WTC11 (cell line): ENCODE data around the gene STON2. TPM values are rescaled to one million over a fixed set of nuclear protein-coding genes. Genes with fewer than 3 reads are reported as not detected.
A peak's percentile ranks its signal among the peaks of the same experiment; 100 is the strongest.
"Not testable (repeated sequence)": the region's sequence is repeated elsewhere in the genome, so short reads cannot be mapped to it uniquely, and the experiment has no call there.

Experiments
- ATAC-seq: fragments of 200-7000 bp; cut with Tn5 transposase; 2 replicates; pipeline ENCODE4 v1.10.0; 2021; ENCODE audit warnings: mild to moderate bottlenecking, moderate library complexity
- CTCF ChIA-PET: fragments of 300-600 bp; sonication (Branson Sonifier 250); formaldehyde crosslinking; loops from one replicate; lab custom pipeline; 2021; ENCODE audit warnings: antibody characterized with exemption; lab: Charles Lee
- POLR2A ChIA-PET: fragments of 350-600 bp; sonication (Branson Sonifier 250); formaldehyde crosslinking; loops from one replicate; lab custom pipeline; 2021; ENCODE audit warnings: antibody characterized with exemption; lab: Charles Lee
- DNase-seq: peaks from one replicate; pipeline ENCODE4 v3.0.0; 2021; ENCODE audit warnings: low spot score
- H3K27ac Mint-ChIP-seq: 2 replicates; pipeline ENCODE4 v1.8.0; 2021; ENCODE audit warnings: mixed read lengths
- H3K27me3 Mint-ChIP-seq: 2 replicates; pipeline ENCODE4 v1.8.0; 2021; ENCODE audit warnings: low read depth, mild to moderate bottlenecking, moderate library complexity, mixed read lengths
- H3K36me3 Mint-ChIP-seq: 2 replicates; pipeline ENCODE4 v1.8.0; 2021; ENCODE audit warnings: mixed read lengths
- H3K4me1 Mint-ChIP-seq: 2 replicates; pipeline ENCODE4 v1.8.0; 2022; ENCODE audit warnings: mixed read lengths
- H3K4me3 Mint-ChIP-seq: 2 replicates; pipeline ENCODE4 v1.8.0; 2021; ENCODE audit warnings: mild to moderate bottlenecking, moderate library complexity, mixed read lengths
- H3K9me3 Mint-ChIP-seq: 2 replicates; pipeline ENCODE4 v1.8.0; 2021; ENCODE audit warnings: mixed read lengths
- ATF1 ChIP-seq: sonication (generic); formaldehyde crosslinking; IDR thresholded peaks from 2 replicates; pipeline ENCODE4 v1.8.1; 2023; ENCODE audit warnings: mild to moderate bottlenecking, moderate library complexity, missing genetic modification reagents
- EMX1 ChIP-seq: fragments of 250-450 bp; sonication (Bioruptor Pico); IDR thresholded peaks from 2 replicates; pipeline ENCODE4 v1.8.0; 2021; ENCODE audit warnings: mild to moderate bottlenecking
- FOXK1 ChIP-seq: sonication (generic); formaldehyde crosslinking; IDR thresholded peaks from 2 replicates; pipeline ENCODE4 v1.8.0; 2022; ENCODE audit warnings: mild to moderate bottlenecking, moderate library complexity, missing genetic modification reagents
- GRHL2 ChIP-seq: fragments of 250-450 bp; sonication (Bioruptor Pico); IDR thresholded peaks from 2 replicates; pipeline ENCODE4 v1.8.0; 2022; ENCODE audit warnings: mild to moderate bottlenecking, moderate library complexity; ENCODE audit not compliant: insufficient replicate concordance, severe bottlenecking
- IRF2 ChIP-seq: sonication (generic); formaldehyde crosslinking; IDR thresholded peaks from 2 replicates; pipeline ENCODE4 v1.8.0; 2022; ENCODE audit warnings: low read depth, missing genetic modification reagents, borderline replicate concordance
- KAT7 ChIP-seq: sonication (generic); formaldehyde crosslinking; IDR thresholded peaks from 2 replicates; pipeline ENCODE4 v1.8.1; 2023; ENCODE audit warnings: missing genetic modification reagents, mild to moderate bottlenecking, borderline replicate concordance
- MYBL2 ChIP-seq: sonication (generic); formaldehyde crosslinking; IDR thresholded peaks from 2 replicates; pipeline ENCODE4 v1.8.1; 2023; ENCODE audit warnings: mild to moderate bottlenecking, moderate library complexity, missing genetic modification reagents
- NFATC4 ChIP-seq: fragments of 250-450 bp; sonication (Bioruptor Pico); IDR thresholded peaks from 2 replicates; pipeline ENCODE4 v1.9.0; 2021; ENCODE audit warnings: mild to moderate bottlenecking
- NFYB ChIP-seq: sonication (generic); formaldehyde crosslinking; conservative IDR thresholded peaks from 2 replicates; pipeline ENCODE4 v1.8.0; 2022; ENCODE audit warnings: low read depth, missing genetic modification reagents
- RORB ChIP-seq: fragments of 250-450 bp; sonication (Bioruptor Pico); IDR thresholded peaks from 2 replicates; pipeline ENCODE4 v1.9.0; 2021; ENCODE audit warnings: mild to moderate bottlenecking
- SP1 ChIP-seq: sonication (generic); formaldehyde crosslinking; conservative IDR thresholded peaks from 2 replicates; pipeline ENCODE4 v1.8.1; 2022; ENCODE audit warnings: missing genetic modification reagents
- TP53 ChIP-seq: sonication (generic); formaldehyde crosslinking; IDR thresholded peaks from 2 replicates; pipeline ENCODE4 v1.8.1; 2023; ENCODE audit warnings: mild to moderate bottlenecking, missing genetic modification reagents
- ZBTB21 ChIP-seq: sonication (generic); formaldehyde crosslinking; IDR thresholded peaks from 2 replicates; pipeline ENCODE4 v1.8.1; 2023; ENCODE audit warnings: mild to moderate bottlenecking, missing genetic modification reagents, borderline replicate concordance
- ZNF121 ChIP-seq: sonication (generic); formaldehyde crosslinking; IDR thresholded peaks from 2 replicates; pipeline ENCODE4 v1.8.0; 2023; ENCODE audit warnings: missing genetic modification reagents
- ZNF396 ChIP-seq: fragments of 250-450 bp; sonication (Bioruptor Pico); IDR thresholded peaks from 2 replicates; pipeline ENCODE4 v1.8.0; 2021; ENCODE audit warnings: mild to moderate bottlenecking, moderate library complexity, borderline replicate concordance
- ZNF416 ChIP-seq: fragments of 250-450 bp; sonication (Bioruptor Pico); IDR thresholded peaks from 2 replicates; pipeline ENCODE4 v1.9.0; 2021; ENCODE audit warnings: mild to moderate bottlenecking, inconsistent platforms
- ZNF423 ChIP-seq: fragments of 250-450 bp; sonication (Bioruptor Pico); IDR thresholded peaks from 2 replicates; pipeline ENCODE4 v2.1.2; 2022; ENCODE audit warnings: mild to moderate bottlenecking, moderate library complexity
- total RNA-seq: library from RNA; stranded (reverse); gene quantifications from 3 replicates; pipeline ENCODE4 v1.2.3, GENCODE V29; 2021
- TF ChIP-seq, protein P1 (sequence below): sonication (generic); formaldehyde crosslinking; IDR thresholded peaks from 2 replicates; pipeline ENCODE4 v1.8.0; 2023; ENCODE audit warnings: missing genetic modification reagents
- TF ChIP-seq, protein P2 (sequence below): sonication (generic); formaldehyde crosslinking; IDR thresholded peaks from 2 replicates; pipeline ENCODE4 v1.8.1; 2022; ENCODE audit warnings: mild to moderate bottlenecking, missing genetic modification reagents, moderate library complexity, borderline replicate concordance
- TF ChIP-seq, protein P3 (sequence below): fragments of 250-450 bp; sonication (Bioruptor Pico); IDR thresholded peaks from 2 replicates; pipeline ENCODE4 v1.9.0; 2021; ENCODE audit warnings: mild to moderate bottlenecking, borderline replicate concordance
- TF ChIP-seq, protein P4 (sequence below): sonication (generic); formaldehyde crosslinking; IDR thresholded peaks from 2 replicates; pipeline ENCODE4 v1.8.0; 2022; ENCODE audit warnings: mild to moderate bottlenecking, missing genetic modification reagents
- TF ChIP-seq, protein P5 (sequence below): fragments of 250-450 bp; sonication (Bioruptor Pico); IDR thresholded peaks from 2 replicates; pipeline ENCODE4 v1.9.0; 2021; ENCODE audit warnings: moderate library complexity, mild to moderate bottlenecking, inconsistent platforms, borderline replicate concordance

The STON2 gene
- total RNA-seq, 1 experiment from 2014 or later, result 69.2 TPM

DNA sequence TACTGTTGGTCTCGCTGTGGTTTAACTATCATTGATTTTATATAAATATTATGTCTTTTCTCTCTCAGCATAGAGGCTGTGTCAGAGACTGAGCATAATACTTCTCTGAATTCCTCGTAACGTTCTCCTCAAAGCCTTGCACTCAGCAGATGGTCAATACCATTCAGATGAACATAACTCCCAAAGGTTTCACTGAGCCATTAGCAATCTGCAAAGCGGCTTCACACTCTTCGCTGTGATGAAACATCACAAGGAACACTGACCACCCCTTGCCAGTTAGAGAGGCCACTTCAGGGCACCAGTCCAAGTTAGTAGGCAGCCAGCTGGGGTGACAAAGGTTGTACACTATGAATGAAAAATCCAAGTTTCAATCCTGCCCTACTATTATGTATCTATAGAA lies 30.1 kb upstream of the STON2 start:
- Mint-ChIP-seq H3K4me1 (peaks cover 58% of the 10 kb centered on the region), H3K4me3 (no peak overlapping the region), H3K36me3 (peaks cover 14% of the 10 kb centered on the region), H3K9me3 (no peaks in the 10 kb centered on the region), H3K27ac (no peak overlapping the region), H3K27me3 (peaks cover 4% of the 10 kb centered on the region; the same call in 1 of the 2 replicates)
- ChIA-PET POLR2A (no interaction called here), CTCF (interaction anchor here (1.2 to 1.5 kb wide), 2 partner anchors 22 to 161 kb away, joined by 5 to 8 read pairs; no protein-coding TSS in a partner anchor)
- ATAC-seq (no peak), DNase-seq (no peak)
- TF ChIP-seq, protein P1, sequence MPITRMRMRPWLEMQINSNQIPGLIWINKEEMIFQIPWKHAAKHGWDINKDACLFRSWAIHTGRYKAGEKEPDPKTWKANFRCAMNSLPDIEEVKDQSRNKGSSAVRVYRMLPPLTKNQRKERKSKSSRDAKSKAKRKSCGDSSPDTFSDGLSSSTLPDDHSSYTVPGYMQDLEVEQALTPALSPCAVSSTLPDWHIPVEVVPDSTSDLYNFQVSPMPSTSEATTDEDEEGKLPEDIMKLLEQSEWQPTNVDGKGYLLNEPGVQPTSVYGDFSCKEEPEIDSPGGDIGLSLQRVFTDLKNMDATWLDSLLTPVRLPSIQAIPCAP (CRISPR knock-in tag), result no peak
- no peak for TF ChIP-seq ZNF416 (CRISPR knock-in tag)
- TF ChIP-seq FOXK1 (CRISPR knock-in tag), result no peak
- TF ChIP-seq SP1 (CRISPR knock-in tag), result no peak
- no peak for TF ChIP-seq TP53 (CRISPR knock-in tag)
- TF ChIP-seq ZNF423 (CRISPR knock-in tag), result no peak
- TF ChIP-seq NFYB (CRISPR knock-in tag), result no peak
- TF ChIP-seq ZNF396 (CRISPR knock-in tag), result no peak

DNA sequence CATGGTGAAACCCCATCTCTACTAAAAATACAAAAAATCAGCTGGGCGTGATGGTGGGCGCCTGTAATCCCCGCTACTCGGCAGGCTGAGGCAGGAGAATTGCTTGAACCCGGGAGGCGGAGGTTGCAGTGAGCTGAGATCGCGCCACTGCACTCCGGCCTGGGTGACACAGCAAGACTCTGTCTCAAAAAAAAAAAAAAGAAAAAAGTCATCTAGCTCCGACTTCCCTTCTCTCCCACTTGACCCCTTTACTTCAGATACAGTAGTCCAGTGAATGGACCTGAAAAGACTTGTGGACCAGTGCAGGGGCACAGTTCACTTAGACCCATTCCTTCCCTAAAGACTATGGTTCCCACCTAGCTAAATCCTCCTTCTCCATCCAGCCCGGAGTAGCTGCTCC lies 29.6 kb upstream of the STON2 start:
- ChIA-PET CTCF (interaction anchor here (1.2 to 1.5 kb wide), 2 partner anchors 23 to 160 kb away, joined by 5 to 8 read pairs; no protein-coding TSS in a partner anchor), POLR2A (interaction anchor here (1.1 kb wide), 1 partner anchor 34 kb away, joined by 3 read pairs; no protein-coding TSS in a partner anchor)
- H3K36me3 Mint-ChIP-seq, result peaks cover 17% of the 10 kb centered on the region
- peaks cover 55% of the 10 kb centered on the region for H3K4me1 Mint-ChIP-seq
- H3K9me3 Mint-ChIP-seq, H3K27me3 Mint-ChIP-seq, DNase-seq, ATAC-seq, H3K4me3 Mint-ChIP-seq: not testable (repeated sequence)
- peak overlapping the region; percentile 28; the same call in 1 of the 2 replicates for H3K27ac Mint-ChIP-seq

DNA sequence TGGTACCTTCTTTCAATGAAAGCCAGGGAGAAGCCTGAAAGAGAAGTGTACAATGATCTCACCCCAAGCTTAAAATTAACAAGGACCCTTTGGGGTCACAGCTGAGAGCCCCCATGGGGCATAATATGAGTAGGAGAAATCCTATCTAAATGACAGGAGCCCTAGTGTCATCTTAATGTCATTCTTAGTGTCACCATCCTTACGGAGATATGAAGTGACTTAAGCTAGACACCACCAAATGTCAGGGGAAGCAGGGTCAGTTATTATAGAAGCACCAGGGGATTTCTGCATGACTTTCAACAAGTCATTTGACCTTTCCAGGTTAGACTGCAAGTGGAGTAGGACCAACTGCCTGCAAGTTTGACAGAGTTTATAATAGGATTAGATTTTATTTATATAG lies 28.9 kb upstream of the STON2 start:
- Mint-ChIP-seq H3K4me1 (peaks cover 50% of the 10 kb centered on the region), H3K27me3 (no peaks in the 10 kb centered on the region), H3K4me3 (no peak overlapping the region), H3K36me3 (peaks cover 22% of the 10 kb centered on the region), H3K9me3 (no peaks in the 10 kb centered on the region), H3K27ac (0 out of 2 replicates have a peak overlapping the region, but pooled peaks have one; percentile 22)
- ChIA-PET POLR2A (interaction anchor here (1.1 kb wide), 1 partner anchor 33 kb away, joined by 3 read pairs; no protein-coding TSS in a partner anchor), CTCF (interaction anchor here (1.2 to 1.5 kb wide), 2 partner anchors 24 to 159 kb away, joined by 5 to 8 read pairs; no protein-coding TSS in a partner anchor)
- ATAC-seq (no peak), DNase-seq (no peak)
- TF ChIP-seq ZBTB21 (CRISPR knock-in tag) (no peak), EMX1 (CRISPR knock-in tag) (no peak), MYBL2 (no peak), SP1 (CRISPR knock-in tag) (no peak), NFATC4 (CRISPR knock-in tag) (no peak), ZNF121 (CRISPR knock-in tag) (no peak), IRF2 (CRISPR knock-in tag) (no peak), ATF1 (CRISPR knock-in tag) (no peak), NFYB (CRISPR knock-in tag) (no peak), RORB (CRISPR knock-in tag) (no peak), KAT7 (no peak), GRHL2 (CRISPR knock-in tag) (no peak)
- TF ChIP-seq, protein P2, sequence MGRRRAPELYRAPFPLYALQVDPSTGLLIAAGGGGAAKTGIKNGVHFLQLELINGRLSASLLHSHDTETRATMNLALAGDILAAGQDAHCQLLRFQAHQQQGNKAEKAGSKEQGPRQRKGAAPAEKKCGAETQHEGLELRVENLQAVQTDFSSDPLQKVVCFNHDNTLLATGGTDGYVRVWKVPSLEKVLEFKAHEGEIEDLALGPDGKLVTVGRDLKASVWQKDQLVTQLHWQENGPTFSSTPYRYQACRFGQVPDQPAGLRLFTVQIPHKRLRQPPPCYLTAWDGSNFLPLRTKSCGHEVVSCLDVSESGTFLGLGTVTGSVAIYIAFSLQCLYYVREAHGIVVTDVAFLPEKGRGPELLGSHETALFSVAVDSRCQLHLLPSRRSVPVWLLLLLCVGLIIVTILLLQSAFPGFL (CRISPR knock-in tag), result no peak
- TF ChIP-seq, protein P3, sequence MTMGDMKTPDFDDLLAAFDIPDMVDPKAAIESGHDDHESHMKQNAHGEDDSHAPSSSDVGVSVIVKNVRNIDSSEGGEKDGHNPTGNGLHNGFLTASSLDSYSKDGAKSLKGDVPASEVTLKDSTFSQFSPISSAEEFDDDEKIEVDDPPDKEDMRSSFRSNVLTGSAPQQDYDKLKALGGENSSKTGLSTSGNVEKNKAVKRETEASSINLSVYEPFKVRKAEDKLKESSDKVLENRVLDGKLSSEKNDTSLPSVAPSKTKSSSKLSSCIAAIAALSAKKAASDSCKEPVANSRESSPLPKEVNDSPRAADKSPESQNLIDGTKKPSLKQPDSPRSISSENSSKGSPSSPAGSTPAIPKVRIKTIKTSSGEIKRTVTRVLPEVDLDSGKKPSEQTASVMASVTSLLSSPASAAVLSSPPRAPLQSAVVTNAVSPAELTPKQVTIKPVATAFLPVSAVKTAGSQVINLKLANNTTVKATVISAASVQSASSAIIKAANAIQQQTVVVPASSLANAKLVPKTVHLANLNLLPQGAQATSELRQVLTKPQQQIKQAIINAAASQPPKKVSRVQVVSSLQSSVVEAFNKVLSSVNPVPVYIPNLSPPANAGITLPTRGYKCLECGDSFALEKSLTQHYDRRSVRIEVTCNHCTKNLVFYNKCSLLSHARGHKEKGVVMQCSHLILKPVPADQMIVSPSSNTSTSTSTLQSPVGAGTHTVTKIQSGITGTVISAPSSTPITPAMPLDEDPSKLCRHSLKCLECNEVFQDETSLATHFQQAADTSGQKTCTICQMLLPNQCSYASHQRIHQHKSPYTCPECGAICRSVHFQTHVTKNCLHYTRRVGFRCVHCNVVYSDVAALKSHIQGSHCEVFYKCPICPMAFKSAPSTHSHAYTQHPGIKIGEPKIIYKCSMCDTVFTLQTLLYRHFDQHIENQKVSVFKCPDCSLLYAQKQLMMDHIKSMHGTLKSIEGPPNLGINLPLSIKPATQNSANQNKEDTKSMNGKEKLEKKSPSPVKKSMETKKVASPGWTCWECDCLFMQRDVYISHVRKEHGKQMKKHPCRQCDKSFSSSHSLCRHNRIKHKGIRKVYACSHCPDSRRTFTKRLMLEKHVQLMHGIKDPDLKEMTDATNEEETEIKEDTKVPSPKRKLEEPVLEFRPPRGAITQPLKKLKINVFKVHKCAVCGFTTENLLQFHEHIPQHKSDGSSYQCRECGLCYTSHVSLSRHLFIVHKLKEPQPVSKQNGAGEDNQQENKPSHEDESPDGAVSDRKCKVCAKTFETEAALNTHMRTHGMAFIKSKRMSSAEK (CRISPR knock-in tag), result no peak
- TF ChIP-seq, protein P4, sequence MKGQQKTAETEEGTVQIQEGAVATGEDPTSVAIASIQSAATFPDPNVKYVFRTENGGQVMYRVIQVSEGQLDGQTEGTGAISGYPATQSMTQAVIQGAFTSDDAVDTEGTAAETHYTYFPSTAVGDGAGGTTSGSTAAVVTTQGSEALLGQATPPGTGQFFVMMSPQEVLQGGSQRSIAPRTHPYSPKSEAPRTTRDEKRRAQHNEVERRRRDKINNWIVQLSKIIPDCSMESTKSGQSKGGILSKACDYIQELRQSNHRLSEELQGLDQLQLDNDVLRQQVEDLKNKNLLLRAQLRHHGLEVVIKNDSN, result no peak
- TF ChIP-seq, protein P1 (CRISPR knock-in tag), result no peak
- TF ChIP-seq, protein P5, sequence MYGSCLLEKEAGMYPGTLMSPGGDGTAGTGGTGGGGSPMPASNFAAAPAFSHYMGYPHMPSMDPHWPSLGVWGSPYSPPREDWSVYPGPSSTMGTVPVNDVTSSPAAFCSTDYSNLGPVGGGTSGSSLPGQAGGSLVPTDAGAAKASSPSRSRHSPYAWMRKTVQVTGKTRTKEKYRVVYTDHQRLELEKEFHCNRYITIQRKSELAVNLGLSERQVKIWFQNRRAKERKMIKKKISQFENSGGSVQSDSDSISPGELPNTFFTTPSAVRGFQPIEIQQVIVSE, result no peak
